Neural cell (in vitro differentiated cells): Measurements from ENCODE around the gene EVC. TPM values are rescaled to one million over a fixed set of nuclear protein-coding genes. Genes with fewer than 3 reads are reported as not detected.
A peak's percentile ranks its signal among the peaks of the same experiment; 100 is the strongest.

ENCODE experiments used
- H2AFZ ChIP-seq: fragments of 200-600, 300-800 bp; sonication (generic), shearing (Covaris generic); 2 replicates; pipeline ENCODE4 v1.6.0; 2014; ENCODE audit warnings: low read depth, mild to moderate bottlenecking, antibody characterized with exemption, low read length, moderate library complexity
- H3F3A ChIP-seq: fragments of 200-600 bp; shearing (Covaris generic); 2 replicates; pipeline ENCODE4 v1.6.1; 2016; ENCODE audit warnings: mild to moderate bottlenecking, moderate library complexity, mixed read lengths, antibody characterized with exemption, low read length; ENCODE audit not compliant: insufficient read depth, poor library complexity, severe bottlenecking
- H3K27ac ChIP-seq: fragments of 200-600, 300-800 bp; sonication (generic), shearing (Covaris generic); 2 replicates; pipeline ENCODE4 v1.5.1; 2014; ENCODE audit warnings: mild to moderate bottlenecking, low read length, moderate library complexity
- H3K27me3 ChIP-seq: fragments of 300-800, 200-600 bp; sonication (generic), shearing (Covaris generic); 2 replicates; pipeline ENCODE4 v1.6.0; 2014; ENCODE audit warnings: mild to moderate bottlenecking, low read depth, low read length, moderate library complexity; ENCODE audit not compliant: insufficient read depth
- H3K36me3 ChIP-seq: fragments of 300-800, 200-600 bp; sonication (generic), shearing (Covaris generic); 2 replicates; pipeline ENCODE4 v1.5.1; 2014; ENCODE audit warnings: mild to moderate bottlenecking, antibody characterized with exemption, low read length, moderate library complexity; ENCODE audit not compliant: insufficient read depth
- H3K4me2 ChIP-seq: fragments of 300-800, 200-600 bp; sonication (generic), shearing (Covaris generic); 2 replicates; pipeline ENCODE4 v1.6.0; 2014; ENCODE audit warnings: mild to moderate bottlenecking, low read length
- H3K4me3 ChIP-seq: fragments of 300-800, 200-600 bp; sonication (generic), shearing (Covaris generic); 2 replicates; pipeline ENCODE4 v1.5.1; 2014; ENCODE audit warnings: mild to moderate bottlenecking, low read length, moderate library complexity
- H3K79me2 ChIP-seq: fragments of 200-600 bp; shearing (Covaris generic); replicated peaks from 2 replicates; pipeline ENCODE4 v1.6.0; 2014; ENCODE audit warnings: mild to moderate bottlenecking, low read length, moderate library complexity; ENCODE audit not compliant: insufficient read depth
- H3K9ac ChIP-seq: fragments of 300-800, 200-600 bp; sonication (generic), shearing (Covaris generic); 2 replicates; pipeline ENCODE4 v1.6.1; 2016; ENCODE audit warnings: mild to moderate bottlenecking, low read length, mixed read lengths
- H3K9me2 ChIP-seq: fragments of 200-600 bp; shearing (Covaris generic); 2 replicates; pipeline ENCODE4 v1.6.1; 2016; ENCODE audit warnings: mild to moderate bottlenecking, low read length, mixed read lengths; ENCODE audit not compliant: insufficient read depth
- H3K9me3 ChIP-seq: fragments of 200-600, 300-800 bp; sonication (generic), shearing (Covaris generic); 2 replicates; pipeline ENCODE4 v1.6.1; 2016; ENCODE audit warnings: mild to moderate bottlenecking, mixed run types, low read length, moderate library complexity, mixed read lengths
- H4K20me1 ChIP-seq: fragments of 200-600 bp; shearing (Covaris generic); 2 replicates; pipeline ENCODE4 v1.6.1; 2016; ENCODE audit warnings: mild to moderate bottlenecking, mixed run types; ENCODE audit not compliant: insufficient read depth
- CTCF ChIP-seq: fragments of 450-650 bp; IDR thresholded peaks from 2 replicates; pipeline ENCODE4 v1.5.1; 2014; ENCODE audit warnings: antibody characterized with exemption, mild to moderate bottlenecking, moderate library complexity; ENCODE audit not compliant: poor library complexity, severe bottlenecking
- EP300 ChIP-seq: fragments of 450-650 bp; conservative IDR thresholded peaks from 2 replicates; pipeline ENCODE4 v1.6.1; 2014; ENCODE audit warnings: antibody characterized with exemption, mild to moderate bottlenecking, moderate library complexity; ENCODE audit not compliant: poor library complexity, severe bottlenecking
- EZH2 ChIP-seq: fragments of 200-600, 300-800 bp; shearing (Covaris generic), sonication (generic); IDR thresholded peaks from 2 replicates; pipeline ENCODE4 v1.6.1; 2014; ENCODE audit warnings: antibody characterized with exemption, low read length, borderline replicate concordance, mild to moderate bottlenecking; ENCODE audit not compliant: insufficient read depth, poor library complexity, severe bottlenecking
- MXI1 ChIP-seq: fragments of 450-650 bp; conservative IDR thresholded peaks from 2 replicates; pipeline ENCODE4 v1.6.1; 2014; ENCODE audit warnings: antibody characterized with exemption, mild to moderate bottlenecking; ENCODE audit not compliant: poor library complexity, severe bottlenecking
- POLR2AphosphoS5 ChIP-seq: IDR thresholded peaks from 2 replicates; pipeline ENCODE4 v1.6.1; 2012
- RAD21 ChIP-seq: fragments of 450-650 bp; conservative IDR thresholded peaks from 2 replicates; pipeline ENCODE4 v1.6.1; 2014; ENCODE audit warnings: antibody characterized with exemption, mild to moderate bottlenecking, moderate library complexity
- REST ChIP-seq: IDR thresholded peaks from 2 replicates; pipeline ENCODE4 v1.6.1; 2012; ENCODE audit warnings: borderline replicate concordance
- SMC3 ChIP-seq: fragments of 450-650 bp; conservative IDR thresholded peaks from 2 replicates; pipeline ENCODE4 v1.6.1; 2014; ENCODE audit warnings: antibody characterized with exemption, mild to moderate bottlenecking, moderate library complexity; ENCODE audit not compliant: poor library complexity
- TAF1 ChIP-seq: IDR thresholded peaks from 2 replicates; pipeline ENCODE4 v1.6.1; 2012; ENCODE audit warnings: low read depth
- polyA plus RNA-seq: library from polyadenylated mRNA; depleted of rRNA; stranded (reverse); fragments of >200 nt; gene quantifications from 2 replicates; pipeline ENCODE4 v1.2.3, GENCODE V29; 2014

EVC gene
- polyA plus RNA-seq, 1 donor from 2014 or later: 0.48 TPM

GRCh38 chr4:5711479-5712184, 631 bp downstream of the EVC start:
- H2AFZ ChIP-seq: no peak overlapping the region
- H3K4me3 ChIP-seq: peak overlapping the region; percentile 51
- no peak overlapping the region for H3K27ac ChIP-seq
- H3K9ac ChIP-seq: no peak overlapping the region
- H3K9me2 ChIP-seq: no peaks in the 10 kb centered on the region
- H3K27me3 ChIP-seq: peaks cover 51% of the 10 kb centered on the region
- H3F3A ChIP-seq: no peaks in the 10 kb centered on the region
- H3K9me3 ChIP-seq: peaks cover 4% of the 10 kb centered on the region
- H3K79me2 ChIP-seq: no peaks in the 10 kb centered on the region
- no peak overlapping the region for H3K4me2 ChIP-seq
- H4K20me1 ChIP-seq: no peaks in the 10 kb centered on the region
- H3K36me3 ChIP-seq: no peaks in the 10 kb centered on the region
- TF ChIP-seq SMC3: no peak
- TF ChIP-seq CTCF: no peak
- TF ChIP-seq MXI1: no peak
- TF ChIP-seq REST: no peak
- no peak for TF ChIP-seq EP300

- H3K27ac ChIP-seq: no peak overlapping the region
- TF ChIP-seq REST (no peak), CTCF (no peak), EP300 (no peak), TAF1 (no peak), RAD21 (no peak), EZH2 (no peak), MXI1 (no peak), POLR2AphosphoS5 (no peak), SMC3 (no peak)
- H3K9me3 ChIP-seq: peaks cover 6% of the 10 kb centered on the region
- H3K36me3 ChIP-seq: no peaks in the 10 kb centered on the region
- H4K20me1 ChIP-seq: no peaks in the 10 kb centered on the region
- H3K9me2 ChIP-seq: no peaks in the 10 kb centered on the region
- H3K4me3 ChIP-seq: no peak overlapping the region
- H3F3A ChIP-seq: no peaks in the 10 kb centered on the region
- no peaks in the 10 kb centered on the region for H3K79me2 ChIP-seq
- H2AFZ ChIP-seq: no peak overlapping the region
- no peak overlapping the region for H3K9ac ChIP-seq
- no peak overlapping the region for H3K4me2 ChIP-seq
- peaks cover 47% of the 10 kb centered on the region for H3K27me3 ChIP-seq
Observed at GRCh38 chr4:5712517-5712916, 1.5 kb downstream of the EVC start.
